HG03280 (cell line): ENCODE data around the gene NUDT3.
"Not testable (repeated sequence)": the region's sequence is repeated elsewhere in the genome, so short reads cannot be mapped to it uniquely, and the experiment has no call there.

ENCODE experiments used
- ATAC-seq: cut with Tn5 transposase; IDR thresholded peaks from one replicate; pipeline ENCODE4 v1.9.1; 2021; ENCODE audit warnings: mild to moderate bottlenecking, moderate library complexity; ENCODE audit not compliant: unreplicated experiment

NUDT3 gene

DNA sequence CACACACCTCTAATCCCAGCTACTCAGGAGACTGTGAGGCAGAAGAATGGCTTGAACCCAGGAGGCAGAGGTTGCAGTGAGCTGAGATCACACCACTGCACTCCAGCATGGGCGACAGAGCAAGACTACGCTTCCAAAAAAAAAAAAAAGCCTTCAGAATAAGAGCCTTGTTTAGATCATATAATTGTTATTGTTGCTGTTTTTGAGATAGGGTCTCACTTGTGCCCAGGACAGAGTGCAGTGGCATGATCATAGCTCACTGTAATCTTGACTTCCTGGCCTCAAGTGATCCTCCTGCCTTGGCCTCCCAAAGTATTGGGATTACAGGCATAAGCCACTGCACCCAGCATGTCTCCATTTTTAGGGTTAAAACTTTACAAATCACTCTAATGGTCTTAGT is 68.2 kb downstream of the NUDT3 start:
- ATAC-seq, result not testable (repeated sequence)

DNA sequence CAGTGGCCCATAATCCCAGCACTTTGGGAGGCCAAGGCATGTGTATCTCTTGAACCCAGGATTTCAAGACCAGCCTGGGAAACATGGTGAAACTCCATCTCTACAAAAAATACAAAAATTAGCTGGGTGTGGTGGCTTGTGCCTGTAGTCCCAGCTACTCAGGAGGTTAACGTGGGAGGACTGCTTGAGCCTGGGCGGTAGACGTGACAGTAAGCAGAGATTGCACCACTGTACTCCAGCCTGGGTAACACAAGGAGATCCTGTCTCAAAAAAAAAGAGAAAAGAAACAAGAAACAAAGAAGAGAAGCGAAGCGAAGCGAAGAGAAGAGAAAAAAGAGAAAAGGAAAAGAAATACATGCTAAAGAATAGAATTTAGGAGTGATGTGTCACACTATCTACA is 69.2 kb downstream of the NUDT3 start:
- no peak for ATAC-seq

DNA sequence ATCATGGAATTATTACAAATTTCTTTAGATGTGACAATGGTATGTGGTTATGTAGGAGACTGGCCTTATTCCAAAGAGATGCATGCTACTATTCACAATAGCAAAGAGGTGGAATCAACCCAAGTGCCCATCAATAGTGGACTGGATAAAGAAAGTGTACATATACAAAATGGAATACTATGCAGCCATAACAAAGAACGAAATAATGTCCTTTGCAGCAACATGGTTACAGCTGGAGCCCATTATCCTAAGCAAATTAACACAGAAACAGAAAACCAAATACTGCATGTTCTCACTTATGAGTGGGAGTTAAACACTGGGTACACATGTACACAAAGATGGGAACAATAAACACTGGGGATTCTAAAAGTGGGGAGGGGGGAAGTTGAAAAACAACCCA is 69.7 kb downstream of the NUDT3 start:
- ATAC-seq, result no peak

- no peak for ATAC-seq
Measured at GRCh38 chr6:34321821-34322220, 70.6 kb downstream of the NUDT3 start.

DNA sequence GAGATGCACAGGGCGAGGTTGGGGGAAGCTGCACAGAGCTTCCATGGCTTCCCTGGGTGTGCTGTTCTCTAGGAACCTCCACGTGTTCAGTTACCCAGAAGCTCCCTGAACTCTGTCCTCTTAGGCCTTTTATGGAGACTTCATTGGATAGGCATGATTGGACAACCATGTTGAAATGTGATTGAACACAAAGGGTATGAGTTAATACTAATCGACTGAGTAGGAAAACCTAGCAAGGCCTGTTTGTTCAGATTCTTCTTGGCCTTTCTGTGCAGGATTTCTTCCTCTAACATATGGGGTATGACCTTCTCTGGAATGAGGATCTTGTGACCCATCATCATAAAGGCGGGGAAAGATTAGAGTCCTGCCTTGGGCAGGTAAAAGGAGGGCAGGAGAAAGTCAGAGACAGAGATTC is 73.0 kb downstream of the NUDT3 start:
- ATAC-seq, result no peak

DNA sequence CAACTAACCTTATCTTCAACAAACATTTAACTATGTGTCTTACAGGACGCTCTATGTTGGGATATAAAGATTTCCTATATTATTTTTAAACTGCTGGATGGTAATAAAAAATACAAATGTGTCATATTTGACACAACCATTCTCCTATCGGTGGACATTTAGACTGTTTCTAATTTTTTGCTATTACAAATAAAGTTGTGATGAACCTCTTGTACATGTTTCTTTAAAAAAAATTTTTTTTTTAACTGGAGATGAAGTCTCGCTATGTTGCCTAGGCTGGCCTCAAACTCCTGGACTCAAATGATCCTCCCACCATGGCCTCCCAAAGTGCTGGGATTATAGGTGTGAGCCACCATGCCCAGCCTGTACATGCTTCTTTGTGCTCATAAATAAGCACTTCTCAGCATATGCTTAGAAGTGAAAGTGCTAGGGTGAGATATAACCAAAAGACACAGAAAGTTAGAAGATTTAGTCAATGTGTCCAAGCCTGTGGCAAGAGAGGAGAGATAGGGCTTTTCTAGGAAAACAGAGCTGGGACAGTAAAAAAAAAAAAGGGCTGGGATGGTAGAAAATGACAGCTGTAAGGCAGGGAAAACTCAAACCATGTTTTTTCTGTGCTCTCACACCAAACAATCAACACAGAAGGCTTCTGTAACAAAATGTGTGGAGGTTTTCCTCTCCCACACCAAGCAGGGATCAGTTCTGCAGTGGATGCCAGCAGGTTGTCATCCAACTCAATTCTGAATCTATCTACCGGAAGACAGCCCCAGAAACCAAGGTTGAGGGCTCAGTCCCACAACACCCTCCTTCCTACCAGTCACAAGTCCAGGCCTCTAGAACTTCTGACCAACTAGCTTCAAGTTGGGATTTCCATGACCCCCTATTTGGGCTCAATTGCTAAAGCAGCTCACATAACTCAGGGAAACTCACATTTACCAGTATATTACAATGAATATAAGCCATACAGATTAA is 73.7 kb downstream of the NUDT3 start:
- ATAC-seq, result no peak

GRCh38 chr6:34317882-34318498 is 74.5 kb downstream of the NUDT3 start:
- no peak for ATAC-seq

- ATAC-seq, result no peak
Measured at GRCh38 chr6:34317172-34317477, 75.3 kb downstream of the NUDT3 start.

DNA sequence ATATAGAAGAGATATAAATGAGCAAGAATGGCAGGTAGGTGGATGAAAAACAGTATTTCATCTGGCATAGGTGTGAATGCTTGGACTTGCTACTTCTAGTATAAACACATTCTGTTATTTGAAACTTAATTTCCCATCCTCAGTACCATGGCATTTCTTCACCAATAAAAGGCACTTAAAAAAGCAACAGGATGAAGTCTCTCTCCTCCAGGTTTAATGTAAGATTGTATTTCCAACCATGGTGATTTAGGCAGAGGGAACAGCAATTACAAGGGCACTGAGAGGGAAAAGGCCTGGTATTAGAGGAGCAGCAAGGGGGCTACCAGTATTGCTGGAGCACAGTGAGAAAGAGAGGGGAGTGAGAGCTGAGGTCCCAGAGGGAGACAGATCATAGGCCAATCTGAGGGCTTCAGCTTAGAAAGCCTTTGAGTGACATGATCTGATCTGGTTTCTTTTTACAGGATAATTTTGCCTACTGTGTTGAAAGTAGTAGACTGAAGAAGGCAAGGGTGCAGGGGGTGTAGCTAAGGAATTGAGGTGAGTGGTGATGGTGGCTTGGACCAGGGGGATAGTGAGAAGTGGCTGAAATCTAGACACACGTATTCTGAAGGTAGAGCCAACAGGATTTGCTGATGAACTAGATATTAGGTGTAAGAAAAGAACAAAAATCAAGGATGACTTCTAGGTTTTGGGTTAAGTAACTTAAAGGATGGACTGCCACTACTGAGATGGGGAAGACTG is 75.9 kb downstream of the NUDT3 start:
- no peak for ATAC-seq

- ATAC-seq, result no peak
Measured at GRCh38 chr6:34315780-34316179, 76.7 kb downstream of the NUDT3 start.

- no peak for ATAC-seq
Measured at GRCh38 chr6:34315256-34315655, 77.2 kb downstream of the NUDT3 start.

DNA sequence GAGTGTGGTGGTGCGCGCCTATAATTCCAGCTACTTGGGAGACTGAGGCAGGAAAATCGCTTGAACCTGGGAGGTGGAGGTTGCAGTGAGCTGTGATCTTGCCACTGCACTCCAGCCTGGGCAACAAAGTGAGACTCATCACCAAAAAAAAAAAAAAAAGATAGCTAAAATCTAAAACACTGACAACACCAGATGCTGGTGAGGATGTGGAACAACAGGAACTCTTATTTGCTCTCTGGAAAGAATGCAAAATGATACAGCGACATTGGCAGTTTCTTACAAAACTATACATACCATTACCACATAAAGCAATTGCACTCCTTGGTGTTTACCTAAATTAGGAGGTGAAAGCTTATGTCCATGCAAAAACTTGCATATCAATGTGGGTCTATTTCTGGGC is 80.2 kb downstream of the NUDT3 start:
- no peak for ATAC-seq

DNA sequence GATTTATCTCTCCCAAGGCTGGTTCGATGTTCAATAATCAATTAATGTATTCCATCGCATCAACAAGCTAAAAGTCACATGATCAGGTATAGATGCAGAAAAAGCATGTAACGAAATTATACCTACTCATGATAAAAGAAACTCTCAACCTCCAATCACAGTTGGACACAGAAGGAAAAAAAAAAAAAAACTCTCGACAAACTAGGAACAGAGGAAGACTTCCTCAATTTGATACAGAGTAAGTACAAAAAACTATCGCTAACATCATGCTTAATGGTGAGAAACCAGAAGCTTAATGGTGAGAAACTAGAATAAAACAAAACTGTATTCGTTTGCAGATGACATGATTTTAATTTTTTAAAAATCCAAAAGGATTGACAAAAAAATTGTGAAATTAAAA is 81.7 kb downstream of the NUDT3 start:
- ATAC-seq, result no peak

DNA sequence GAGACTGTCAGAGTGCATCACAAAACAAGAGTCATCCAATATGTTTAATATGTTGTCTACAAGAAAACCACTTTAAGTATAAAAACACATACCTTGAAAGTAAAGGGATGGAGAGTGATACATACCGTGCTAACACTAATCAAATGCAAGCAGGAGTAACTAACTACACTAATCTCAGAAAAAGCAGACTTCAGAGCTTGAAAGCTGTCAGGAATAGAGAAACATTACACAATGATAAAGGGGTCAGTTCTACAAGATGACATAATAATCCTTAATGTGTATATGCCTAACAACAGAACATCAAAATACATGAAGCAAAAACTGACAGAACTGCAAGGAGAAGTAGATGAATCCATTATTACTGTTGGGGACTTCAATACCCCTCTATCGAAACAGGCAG is 84.0 kb downstream of the NUDT3 start:
- no peak for ATAC-seq

- no peak for ATAC-seq
Measured at GRCh38 chr6:34305982-34306708, 86.3 kb downstream of the NUDT3 start.

DNA sequence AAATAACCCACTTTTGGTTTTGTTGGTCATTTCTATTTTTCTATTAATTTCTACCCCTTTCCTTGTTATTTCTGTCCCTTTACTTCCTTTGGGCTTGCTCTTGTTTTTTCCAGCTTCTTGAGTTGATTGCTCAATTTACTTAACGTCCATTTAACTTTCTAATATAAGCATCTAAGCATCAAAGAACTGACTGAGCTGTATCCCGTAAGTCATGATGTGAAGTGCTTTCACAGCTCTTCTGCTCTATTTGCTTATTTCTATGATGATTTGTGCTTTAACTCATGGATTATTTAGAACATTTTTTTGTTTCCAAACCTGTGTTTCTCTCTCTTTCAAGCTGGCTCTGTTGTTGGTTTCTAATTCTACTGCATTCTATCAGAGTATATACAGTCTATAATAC is 87.0 kb downstream of the NUDT3 start:
- ATAC-seq, result no peak

DNA sequence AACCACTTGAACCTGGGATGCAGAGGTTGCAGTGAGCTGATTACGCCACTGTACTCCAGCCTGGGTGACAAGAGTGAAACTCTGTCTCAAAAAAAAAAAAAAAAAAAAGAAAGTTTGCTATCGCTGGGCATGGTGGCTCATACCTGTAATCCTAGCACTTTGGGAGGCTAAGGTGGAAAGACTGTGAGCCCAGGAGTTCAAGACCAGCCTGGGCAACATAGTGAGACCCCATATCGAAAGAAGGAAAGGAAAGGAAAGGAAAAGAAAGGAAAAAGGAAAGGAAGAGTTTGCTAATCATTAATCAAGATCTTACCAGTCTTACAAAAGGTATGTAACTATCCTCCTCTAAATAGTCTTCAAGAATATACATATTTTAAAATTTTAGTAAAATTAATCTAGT is 88.3 kb downstream of the NUDT3 start:
- ATAC-seq, result no peak

- no peak for ATAC-seq
Measured at GRCh38 chr6:34302929-34303328, 89.5 kb downstream of the NUDT3 start.

GRCh38 chr6:34301408-34301807 is 91.1 kb downstream of the NUDT3 start:
- ATAC-seq, result no peak

- ATAC-seq, result no peak
Measured at GRCh38 chr6:34300332-34300751, 92.1 kb downstream of the NUDT3 start.

- ATAC-seq, result no peak
Measured at GRCh38 chr6:34298941-34299340, 93.5 kb downstream of the NUDT3 start.
